OCI-LY3 (cell line): ENCODE data around the gene LMTK2.

Source experiments
- H2AFZ ChIP-seq: fragments of 200-600, 300-600 bp; shearing (Covaris generic); 2 replicates; pipeline ENCODE4 v1.6.0; 2014; ENCODE audit warnings: antibody characterized with exemption, low read depth, low read length
- H3K27ac ChIP-seq: fragments of 200-600, 300-600 bp; sonication (generic); 2 replicates; pipeline ENCODE4 v1.5.1; 2014; ENCODE audit warnings: mild to moderate bottlenecking, low read length, moderate library complexity, mixed read lengths
- H3K27me3 ChIP-seq: fragments of 200-600, 300-600 bp; sonication (generic); 2 replicates; pipeline ENCODE4 v1.6.1; 2014; ENCODE audit warnings: low read depth, low read length, mixed read lengths
- H3K36me3 ChIP-seq: fragments of 200-600, 300-600 bp; sonication (generic); replicated peaks from 2 replicates; pipeline ENCODE3; 2014; ENCODE audit warnings: low read depth, low read length, mixed read lengths
- H3K4me1 ChIP-seq: fragments of 300-600, 200-600 bp; sonication (generic); 2 replicates; pipeline ENCODE4 v1.6.1; 2014; ENCODE audit warnings: low read length, mixed read lengths
- H3K4me2 ChIP-seq: fragments of 200-600, 300-600 bp; sonication (generic); 2 replicates; pipeline ENCODE4 v1.6.1; 2014; ENCODE audit warnings: low read length, mixed read lengths
- H3K4me3 ChIP-seq: fragments of 300-600, 200-600 bp; sonication (generic); 2 replicates; pipeline ENCODE4 v1.5.1; 2014; ENCODE audit warnings: antibody characterized with exemption, mild to moderate bottlenecking, low read length, moderate library complexity
- H3K79me2 ChIP-seq: fragments of 300-600, 200-600 bp; shearing (Covaris generic); 2 replicates; pipeline ENCODE4 v1.6.1; 2014; ENCODE audit warnings: mild to moderate bottlenecking, low read length, mixed read lengths
- H3K9ac ChIP-seq: fragments of 300-600, 200-600 bp; shearing (Covaris generic); 2 replicates; pipeline ENCODE4 v1.6.0; 2014; ENCODE audit warnings: mild to moderate bottlenecking, low read length, moderate library complexity
- H3K9me3 ChIP-seq: fragments of 200-600, 300-600 bp; shearing (Covaris generic); 2 replicates; pipeline ENCODE4 v1.6.1; 2014; ENCODE audit warnings: low read length, mixed read lengths; ENCODE audit not compliant: insufficient read depth
- H4K20me1 ChIP-seq: fragments of 200-600, 300-600 bp; sonication (generic); 2 replicates; pipeline ENCODE4 v1.6.1; 2016; ENCODE audit warnings: low read length, mixed read lengths; ENCODE audit not compliant: insufficient read depth
- CTCF ChIP-seq: fragments of 200-600, 300-600 bp; sonication (generic); IDR thresholded peaks from 2 replicates; pipeline ENCODE4 v1.5.1; 2014; ENCODE audit warnings: antibody characterized with exemption, low read length, low read depth
- EZH2phosphoT487 ChIP-seq: fragments of 200-600 bp; shearing (Covaris generic); IDR thresholded peaks from 2 replicates; pipeline ENCODE4 v1.6.1; 2018; ENCODE audit warnings: antibody characterized with exemption, mixed run types, low read depth

Gene LMTK2

GRCh38 chr7:98148607-98149006 is 41.9 kb downstream of the LMTK2 start:
- peaks cover 48% of the 10 kb centered on the region for H4K20me1 ChIP-seq
- H3K79me2 ChIP-seq: no peaks in the 10 kb centered on the region
- 0 out of 2 replicates have a peak, but pooled peaks cover 4% of the 10 kb centered on the region for H3K27me3 ChIP-seq
- H3K4me2 ChIP-seq: no peak overlapping the region
- H3K9me3 ChIP-seq: no peaks in the 10 kb centered on the region
- H3K9ac ChIP-seq: no peak overlapping the region
- H3K27ac ChIP-seq: no peak overlapping the region
- no peak overlapping the region for H2AFZ ChIP-seq
- peaks cover 14% of the 10 kb centered on the region for H3K36me3 ChIP-seq
- TF ChIP-seq CTCF (no peak), EZH2phosphoT487 (no peak)
- no peak overlapping the region for H3K4me3 ChIP-seq
- no peaks in the 10 kb centered on the region for H3K4me1 ChIP-seq

GRCh38 chr7:98149116-98149692 is 42.5 kb downstream of the LMTK2 start:
- H3K27me3 ChIP-seq: 0 out of 2 replicates have a peak, but pooled peaks cover 4% of the 10 kb centered on the region
- no peak overlapping the region for H2AFZ ChIP-seq
- H3K36me3 ChIP-seq: peaks cover 14% of the 10 kb centered on the region
- no peaks in the 10 kb centered on the region for H3K9me3 ChIP-seq
- no peak overlapping the region for H3K4me2 ChIP-seq
- H4K20me1 ChIP-seq: peaks cover 48% of the 10 kb centered on the region
- no peaks in the 10 kb centered on the region for H3K79me2 ChIP-seq
- H3K27ac ChIP-seq: no peak overlapping the region
- H3K4me3 ChIP-seq: no peak overlapping the region
- H3K4me1 ChIP-seq: no peaks in the 10 kb centered on the region
- H3K9ac ChIP-seq: no peak overlapping the region
- TF ChIP-seq CTCF (no peak), EZH2phosphoT487 (no peak)

- peaks cover 14% of the 10 kb centered on the region for H3K36me3 ChIP-seq
- no peak for TF ChIP-seq CTCF
- TF ChIP-seq EZH2phosphoT487: no peak
Observed at GRCh38 chr7:98151884-98152283, 45.2 kb downstream of the LMTK2 start.

GRCh38 chr7:98156700-98157099 is 50.0 kb downstream of the LMTK2 start:
- Histone ChIP-seq H2AFZ (no peak overlapping the region), H3K9ac (no peak overlapping the region), H3K4me3 (no peak overlapping the region), H3K36me3 (peaks cover 14% of the 10 kb centered on the region), H4K20me1 (peaks cover 23% of the 10 kb centered on the region), H3K79me2 (no peaks in the 10 kb centered on the region), H3K9me3 (no peaks in the 10 kb centered on the region), H3K4me2 (no peak overlapping the region), H3K27me3 (no peaks in the 10 kb centered on the region), H3K27ac (no peak overlapping the region), H3K4me1 (no peaks in the 10 kb centered on the region)
- TF ChIP-seq EZH2phosphoT487 (no peak), CTCF (no peak)

More at GRCh38 chr7:98151884-98152283, 45.2 kb downstream of the LMTK2 start:
- no peaks in the 10 kb centered on the region for H3K4me1 ChIP-seq
- H3K4me2 ChIP-seq: no peak overlapping the region
- no peaks in the 10 kb centered on the region for H3K9me3 ChIP-seq
- H3K79me2 ChIP-seq: no peaks in the 10 kb centered on the region
- peaks cover 41% of the 10 kb centered on the region for H4K20me1 ChIP-seq
- no peak overlapping the region for H2AFZ ChIP-seq
- 0 out of 2 replicates have a peak, but pooled peaks cover 4% of the 10 kb centered on the region for H3K27me3 ChIP-seq
- no peak overlapping the region for H3K27ac ChIP-seq
- no peak overlapping the region for H3K9ac ChIP-seq
- H3K4me3 ChIP-seq: no peak overlapping the region
